WI38 (cell line): Measurements from ENCODE around the gene ASTN1.

Source experiments
- H3K4me3 ChIP-seq: 2 replicates; pipeline ENCODE4 v1.5.1; 2011; ENCODE audit warnings: low read depth, mild to moderate bottlenecking, control low read depth, low read length
- TF ChIP-seq, protein P1 (sequence below): IDR thresholded peaks from 2 replicates; pipeline ENCODE4 v1.5.1; 2012; ENCODE audit warnings: low read depth, mild to moderate bottlenecking, control low read depth, low read length

Gene ASTN1

DNA sequence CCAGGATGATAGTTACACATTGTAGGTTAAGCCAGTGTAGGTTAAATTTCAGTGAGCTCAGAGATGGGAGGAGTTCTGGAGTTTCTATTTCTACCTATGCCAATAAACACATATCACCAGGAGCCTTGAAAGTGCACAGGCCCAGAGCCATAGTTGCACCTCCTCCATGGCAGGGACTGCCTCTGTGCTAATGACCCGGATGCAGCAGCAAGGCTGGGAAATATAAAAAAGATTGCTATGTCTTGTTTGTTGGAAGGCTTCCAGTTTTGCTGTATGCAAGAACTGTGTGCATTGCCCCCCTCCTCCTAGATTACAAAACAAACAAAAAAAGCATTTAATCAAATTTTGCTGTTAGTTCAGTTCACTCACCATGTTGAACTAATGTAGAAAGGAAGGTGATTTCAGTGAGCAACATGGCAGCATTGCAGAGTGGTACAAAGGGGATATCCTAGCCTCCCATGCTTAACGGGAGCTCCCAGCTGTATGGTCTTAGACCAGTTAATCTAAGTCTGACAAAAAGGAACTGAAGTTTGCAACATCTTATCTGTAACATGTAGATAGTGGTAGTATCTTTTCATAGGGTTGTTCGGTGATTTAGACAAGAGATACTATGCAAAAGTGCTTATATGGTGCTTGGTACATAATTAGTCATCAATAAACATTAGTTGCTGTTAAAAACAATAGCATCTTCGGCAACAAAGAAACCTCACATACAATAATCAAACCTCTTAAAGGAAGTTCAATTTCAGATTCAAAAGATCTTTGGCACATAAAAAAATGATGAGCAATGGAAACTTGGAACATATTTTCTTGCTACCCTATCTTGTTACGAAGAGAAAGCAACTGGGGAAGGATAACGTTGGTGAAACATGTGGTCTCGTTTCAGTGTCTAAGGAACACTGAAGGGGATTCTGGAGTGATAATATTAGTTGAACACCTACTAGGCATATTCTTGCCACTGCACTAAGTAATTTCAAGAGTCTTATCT, 309.5 kb downstream of the ASTN1 start:
- no peak overlapping the region for H3K4me3 ChIP-seq
- TF ChIP-seq, protein P1, sequence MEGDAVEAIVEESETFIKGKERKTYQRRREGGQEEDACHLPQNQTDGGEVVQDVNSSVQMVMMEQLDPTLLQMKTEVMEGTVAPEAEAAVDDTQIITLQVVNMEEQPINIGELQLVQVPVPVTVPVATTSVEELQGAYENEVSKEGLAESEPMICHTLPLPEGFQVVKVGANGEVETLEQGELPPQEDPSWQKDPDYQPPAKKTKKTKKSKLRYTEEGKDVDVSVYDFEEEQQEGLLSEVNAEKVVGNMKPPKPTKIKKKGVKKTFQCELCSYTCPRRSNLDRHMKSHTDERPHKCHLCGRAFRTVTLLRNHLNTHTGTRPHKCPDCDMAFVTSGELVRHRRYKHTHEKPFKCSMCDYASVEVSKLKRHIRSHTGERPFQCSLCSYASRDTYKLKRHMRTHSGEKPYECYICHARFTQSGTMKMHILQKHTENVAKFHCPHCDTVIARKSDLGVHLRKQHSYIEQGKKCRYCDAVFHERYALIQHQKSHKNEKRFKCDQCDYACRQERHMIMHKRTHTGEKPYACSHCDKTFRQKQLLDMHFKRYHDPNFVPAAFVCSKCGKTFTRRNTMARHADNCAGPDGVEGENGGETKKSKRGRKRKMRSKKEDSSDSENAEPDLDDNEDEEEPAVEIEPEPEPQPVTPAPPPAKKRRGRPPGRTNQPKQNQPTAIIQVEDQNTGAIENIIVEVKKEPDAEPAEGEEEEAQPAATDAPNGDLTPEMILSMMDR, result no peak

DNA sequence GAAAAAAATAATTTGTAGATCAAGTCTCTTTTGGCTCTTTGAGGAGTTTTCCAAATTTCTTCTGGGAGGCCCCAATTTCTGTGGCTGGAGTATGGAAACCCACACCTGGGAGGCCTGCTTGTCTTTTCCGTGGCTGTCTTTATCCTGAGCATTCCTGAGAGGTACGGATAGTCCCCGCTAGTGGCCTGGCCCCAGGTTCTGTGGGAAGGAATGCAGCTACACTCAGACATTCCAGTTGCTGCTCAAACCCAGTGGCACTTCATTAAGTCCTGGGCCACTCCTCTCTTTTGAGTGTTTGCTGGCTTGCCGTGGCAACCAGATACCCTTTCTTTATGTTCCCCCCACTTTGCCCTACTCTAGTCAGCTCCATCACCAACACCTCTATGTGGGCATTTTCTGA, 310.4 kb downstream of the ASTN1 start:
- H3K4me3 ChIP-seq, result no peak overlapping the region
- TF ChIP-seq, protein P1, result no peak

DNA sequence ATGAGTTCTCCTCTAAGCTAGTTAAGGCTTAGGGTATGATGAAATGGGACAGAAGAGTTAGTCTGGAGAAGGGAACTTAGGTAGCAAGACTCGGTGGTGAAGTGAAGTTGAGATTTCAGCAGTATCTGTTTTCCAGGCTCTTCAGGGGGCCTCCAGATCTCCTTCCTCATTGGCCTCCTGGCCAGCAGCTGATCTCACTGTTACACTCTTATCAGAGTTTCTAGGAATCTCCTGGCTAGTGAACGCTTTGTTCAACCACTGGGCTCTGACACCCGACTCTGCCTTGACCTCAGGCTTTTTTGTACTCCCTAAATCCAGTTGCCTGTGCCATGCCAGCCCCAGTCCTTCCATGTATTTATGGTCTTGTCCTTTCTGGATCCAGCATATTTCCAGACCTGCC, 311.0 kb downstream of the ASTN1 start:
- TF ChIP-seq, protein P1, result no peak

DNA sequence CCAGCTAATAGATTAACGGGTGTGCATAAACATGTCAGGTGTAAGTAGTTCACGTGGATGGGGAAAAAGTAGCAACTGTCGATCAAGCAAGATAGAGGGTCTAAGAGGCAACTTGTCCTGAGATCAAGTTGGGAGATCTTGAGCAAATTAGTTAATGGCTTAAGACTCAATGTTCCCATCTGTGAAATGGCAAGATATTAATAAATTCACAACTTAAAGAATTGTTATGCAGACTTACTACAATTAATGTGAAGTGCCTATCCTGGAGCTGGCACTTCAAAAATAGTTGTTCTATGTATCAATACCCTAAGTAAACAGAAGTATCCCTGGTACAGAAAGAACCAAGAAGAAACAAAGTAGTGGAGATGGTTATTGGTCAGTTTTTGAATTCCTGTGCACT, 312.4 kb downstream of the ASTN1 start:
- no peak overlapping the region for H3K4me3 ChIP-seq
- TF ChIP-seq, protein P1, result no peak

More for the DNA sequence above, 311.0 kb downstream of the ASTN1 start:
- no peak overlapping the region for H3K4me3 ChIP-seq

DNA sequence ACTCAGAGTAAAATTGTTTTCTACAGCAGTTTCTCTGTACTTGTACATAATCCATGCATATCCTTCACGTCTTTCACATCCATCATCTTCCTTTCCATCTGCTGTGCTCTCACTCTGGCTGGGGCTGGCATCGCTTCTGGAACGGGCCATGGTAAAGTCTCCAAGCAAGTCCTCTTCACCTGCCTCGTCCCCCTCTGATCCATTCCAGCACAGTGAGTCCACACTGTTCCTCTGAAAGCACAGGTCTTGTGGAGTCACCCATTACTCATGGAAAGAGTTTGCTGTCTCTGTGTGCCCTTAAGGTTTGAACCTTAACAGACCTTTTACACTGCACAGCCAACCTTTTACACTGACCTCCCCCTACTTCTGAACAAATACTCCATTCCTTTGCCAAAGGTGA, 313.6 kb downstream of the ASTN1 start:
- H3K4me3 ChIP-seq, result no peak overlapping the region
- TF ChIP-seq, protein P1, result no peak

DNA sequence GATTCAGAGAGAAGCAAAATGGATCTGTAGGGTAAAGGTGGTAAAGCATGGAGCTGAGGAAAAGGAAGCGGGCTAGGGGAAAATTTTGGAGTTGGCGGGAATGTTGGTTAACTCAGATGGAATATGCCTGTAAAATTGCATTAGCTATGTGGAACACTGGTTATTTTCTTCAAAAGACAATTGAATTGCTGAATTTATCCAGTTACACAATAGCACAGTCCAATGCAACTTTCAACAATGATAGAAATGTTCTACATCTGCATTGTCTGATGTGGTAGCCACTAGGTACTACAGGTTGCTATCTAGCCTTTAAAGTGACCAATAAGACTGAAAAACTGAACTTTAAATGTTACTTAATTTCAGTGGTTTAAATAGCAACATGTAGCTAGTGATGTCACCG, 315.2 kb downstream of the ASTN1 start:
- TF ChIP-seq, protein P1, result no peak
- H3K4me3 ChIP-seq, result no peak overlapping the region

DNA sequence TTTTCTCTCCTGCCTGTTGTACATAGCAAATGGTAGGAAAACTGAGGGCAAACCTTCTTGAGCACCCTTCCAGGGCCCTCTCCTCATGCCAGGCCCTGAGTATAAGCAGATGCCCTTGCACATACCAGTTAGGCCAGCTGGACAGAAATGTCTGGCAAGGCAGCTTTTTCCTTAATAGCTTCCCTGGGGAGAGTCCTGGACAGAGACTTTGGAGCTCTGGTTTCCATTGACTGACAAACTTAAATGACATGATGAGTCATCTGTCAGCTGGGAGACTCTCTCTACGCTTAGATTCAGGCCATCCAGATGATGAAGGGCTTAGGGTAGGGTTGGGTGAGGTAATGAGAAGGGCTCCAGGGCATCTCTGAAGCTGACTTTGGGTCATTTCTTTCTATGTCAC, 317.5 kb downstream of the ASTN1 start:
- TF ChIP-seq, protein P1, result no peak

More for the DNA sequence above, 317.5 kb downstream of the ASTN1 start:
- no peak overlapping the region for H3K4me3 ChIP-seq
